DND-41 (cell line): ENCODE data around the gene ZFP36L2.

Experiments used
- CTCF ChIP-seq: IDR thresholded peaks from 2 replicates; pipeline ENCODE4 v1.5.1; 2012; ENCODE audit warnings: borderline replicate concordance, low read length, moderate library complexity, mild to moderate bottlenecking; ENCODE audit not compliant: poor library complexity, severe bottlenecking; ENCODE audit errors: extremely low read depth
- EZH2 ChIP-seq: IDR thresholded peaks from 3 replicates; pipeline ENCODE4 v1.6.1; 2012; ENCODE audit warnings: borderline replicate concordance, low read depth, mild to moderate bottlenecking, moderate library complexity, low read length, inconsistent platforms; ENCODE audit not compliant: severe bottlenecking

GRCh38 chr2:43212931-43213330 lies 13.5 kb downstream of the ZFP36L2 start:
- TF ChIP-seq CTCF (no peak), EZH2 (no peak)
